ENCODE measurements around the gene HSD11B2.

GRCh38 chr16:67429799-67430503 lies 970 bp upstream of the HSD11B2 start:
- TF ChIP-seq POLR2AphosphoS5 (IDR thresholded peaks at IDR 0.05; ENCODE audit: low read depth, low read length) (no peak), SIN3A (IDR thresholded peaks at IDR 0.05; ENCODE audit: borderline replicate concordance, insufficient read depth, low read length) (no peak)

All from PFSK-1 (cell line).